GM12872 (cell line): ENCODE measurements around the gene TMEM125.

ENCODE experiments used
- CTCF ChIP-seq: IDR thresholded peaks from 3 replicates; pipeline ENCODE4 v1.5.1; 2011; ENCODE audit warnings: low read depth, mild to moderate bottlenecking, low read length, moderate library complexity; ENCODE audit not compliant: insufficient read depth

TMEM125 gene

GRCh38 chr1:43229826-43230780, 39.7 kb upstream of the TMEM125 start:
- TF ChIP-seq CTCF = no peak

GRCh38 chr1:43232074-43232473, 37.7 kb upstream of the TMEM125 start:
- no peak for TF ChIP-seq CTCF

- TF ChIP-seq CTCF = no peak
Measured at GRCh38 chr1:43232482-43232881, 37.3 kb upstream of the TMEM125 start.

- no peak for TF ChIP-seq CTCF
Measured at GRCh38 chr1:43233631-43234030, 36.2 kb upstream of the TMEM125 start.

GRCh38 chr1:43234267-43234666, 35.5 kb upstream of the TMEM125 start:
- TF ChIP-seq CTCF = no peak

- TF ChIP-seq CTCF = no peak
Measured at GRCh38 chr1:43235040-43235439, 34.7 kb upstream of the TMEM125 start.

- TF ChIP-seq CTCF = no peak
Measured at GRCh38 chr1:43235451-43236121, 34.2 kb upstream of the TMEM125 start.
